ENCODE results near the gene PPP2R3B.

Gene PPP2R3B

GRCh38 chrX:369563-370101, 17.1 kb downstream of the PPP2R3B start:
- no peak for DNase-seq

- no peak for DNase-seq
Observed at GRCh38 chrX:368811-369562, 17.7 kb downstream of the PPP2R3B start.

GRCh38 chrX:367866-368265, 18.8 kb downstream of the PPP2R3B start:
- no peak for DNase-seq

GRCh38 chrX:367349-367748, 19.4 kb downstream of the PPP2R3B start:
- DNase-seq = no peak

- DNase-seq = no peak
Observed at GRCh38 chrX:363621-364375, 22.9 kb downstream of the PPP2R3B start.

GRCh38 chrX:362937-363620, 23.6 kb downstream of the PPP2R3B start:
- DNase-seq = no peak

- no peak for DNase-seq
Observed at GRCh38 chrX:362351-362750, 24.4 kb downstream of the PPP2R3B start.

- no peak for DNase-seq
Observed at GRCh38 chrX:361231-362145, 25.2 kb downstream of the PPP2R3B start.

GRCh38 chrX:360496-361150, 26.1 kb downstream of the PPP2R3B start:
- no peak for DNase-seq

- DNase-seq = no peak
Observed at GRCh38 chrX:358651-359143, 28.0 kb downstream of the PPP2R3B start.

- peak; percentile 51 for DNase-seq
Observed at GRCh38 chrX:357693-358471, 28.8 kb downstream of the PPP2R3B start.

- DNase-seq = no peak
Observed at GRCh38 chrX:357035-357692, 29.5 kb downstream of the PPP2R3B start.

GRCh38 chrX:356385-357034, 30.2 kb downstream of the PPP2R3B start:
- no peak for DNase-seq

- DNase-seq = no peak
Observed at GRCh38 chrX:355329-356050, 31.2 kb downstream of the PPP2R3B start.

- DNase-seq = no peak
Observed at GRCh38 chrX:353566-354535, 32.9 kb downstream of the PPP2R3B start.

GRCh38 chrX:352582-353314, 34.0 kb downstream of the PPP2R3B start:
- no peak for DNase-seq

- no peak for DNase-seq
Observed at GRCh38 chrX:352181-352580, 34.5 kb downstream of the PPP2R3B start.

Measured in activated naive CD4-positive, alpha-beta T cell treated with anti-CD3 and anti-CD28 coated beads, Interleukin-2, amount 50 U/mL, for 16 hours (primary cell).